NCI-H510A (cell line): ENCODE measurements around the gene DNAH14.
"Not testable (repeated sequence)": the region's sequence is repeated elsewhere in the genome, so short reads cannot be mapped to it uniquely, and the experiment has no call there.

Source experiments
- DNase-seq: peaks from one replicate; lab custom pipeline; 2025; lab: John Stamatoyannopoulos, UW

Gene DNAH14

DNA sequence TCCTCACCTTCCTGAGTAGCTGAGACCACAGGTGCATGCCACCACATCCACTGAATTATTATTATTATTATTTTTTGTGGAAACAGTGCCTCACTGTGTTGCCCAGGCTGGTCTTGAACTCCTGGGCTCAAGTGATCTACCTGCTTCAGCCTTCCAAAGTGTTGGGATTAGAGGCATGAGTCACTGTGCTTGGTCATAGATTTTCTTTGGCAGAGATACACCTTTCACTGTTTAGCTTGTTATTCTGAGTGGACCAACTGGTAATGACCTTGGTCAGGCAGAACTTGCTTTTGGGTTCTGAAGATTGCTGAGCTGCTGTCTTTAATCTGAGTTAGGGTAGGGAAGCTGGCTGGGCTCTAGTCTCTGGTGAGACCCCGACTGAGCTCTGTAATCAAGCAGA lies 66.8 kb downstream of the DNAH14 start:
- DNase-seq: no peak

DNA sequence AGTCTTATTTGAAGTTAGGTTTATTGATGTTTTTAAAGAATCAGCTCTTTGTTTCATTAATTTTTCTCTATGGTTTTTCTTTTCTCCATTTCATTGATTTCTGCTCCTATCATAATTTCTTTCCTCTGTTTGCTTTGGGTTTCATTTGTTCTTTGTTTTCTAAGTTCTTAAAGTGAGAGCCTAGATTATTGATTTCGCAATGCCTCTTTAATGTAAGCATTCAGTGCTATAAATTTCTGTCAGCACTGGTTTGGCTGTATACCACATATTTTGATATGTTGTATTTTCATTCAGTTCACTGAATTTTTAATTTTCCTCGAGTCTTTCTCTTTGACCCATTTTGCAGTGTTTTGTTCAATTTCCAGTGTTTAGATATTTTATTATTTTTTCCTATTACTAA lies 68.7 kb downstream of the DNAH14 start:
- DNase-seq: no peak

DNA sequence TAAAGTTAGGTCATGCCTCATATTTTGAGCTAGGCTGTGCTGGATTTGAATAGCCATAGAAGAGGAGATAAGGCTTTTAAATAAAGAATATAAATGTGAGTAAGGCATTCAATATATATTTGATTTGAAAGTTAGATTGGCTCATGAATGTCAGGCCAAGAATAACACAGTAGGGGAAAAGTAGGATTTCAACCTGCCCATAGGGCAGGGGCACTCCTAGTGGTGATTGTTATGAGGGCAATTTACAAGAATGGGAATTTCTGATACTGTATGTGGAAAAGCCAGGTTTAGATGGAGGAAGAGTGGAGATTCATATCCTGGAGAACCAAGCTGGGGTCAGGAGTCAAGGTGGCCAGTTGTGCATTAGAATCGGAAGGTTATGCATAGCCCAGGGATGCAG lies 74.9 kb downstream of the DNAH14 start:
- DNase-seq: no peak

DNA sequence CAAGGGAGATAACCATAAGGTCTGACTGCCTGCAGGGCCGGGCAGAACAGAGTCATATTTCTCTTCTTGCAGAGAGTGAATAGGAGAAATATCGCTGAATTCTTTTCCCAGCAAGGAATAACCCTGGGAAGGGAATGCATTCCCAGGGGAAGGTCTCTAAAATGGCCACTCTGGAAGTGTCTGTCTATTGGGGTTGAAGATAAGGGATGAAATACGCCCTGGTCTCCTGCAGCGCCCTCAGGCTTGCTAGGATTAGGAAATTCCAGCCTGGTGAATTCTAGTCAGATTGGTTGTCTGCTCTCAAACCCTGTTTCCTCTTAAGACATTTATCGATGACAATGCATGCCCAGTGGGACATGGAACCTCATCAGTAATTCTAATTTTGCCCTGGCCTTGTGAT lies 76.9 kb downstream of the DNAH14 start:
- not testable (repeated sequence) for DNase-seq

DNA sequence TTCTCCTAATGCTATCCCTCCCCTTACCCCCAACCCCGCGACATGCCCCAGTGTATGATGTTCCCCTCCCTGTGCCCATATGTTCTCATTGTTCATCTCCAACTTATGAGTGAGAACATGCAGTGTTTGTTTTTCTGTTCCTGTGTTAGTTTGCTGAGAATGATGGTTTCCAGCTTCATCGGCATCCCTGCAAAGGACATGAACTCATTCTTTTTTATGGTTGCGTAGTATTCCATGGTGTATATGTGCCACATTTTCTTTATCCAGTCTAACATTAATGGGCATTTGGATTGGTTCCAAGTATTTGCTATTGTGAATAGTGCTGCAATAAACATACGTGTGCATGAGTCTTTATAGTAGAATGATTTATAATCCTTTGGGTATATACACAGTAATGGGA lies 78.6 kb downstream of the DNAH14 start:
- not testable (repeated sequence) for DNase-seq

DNA sequence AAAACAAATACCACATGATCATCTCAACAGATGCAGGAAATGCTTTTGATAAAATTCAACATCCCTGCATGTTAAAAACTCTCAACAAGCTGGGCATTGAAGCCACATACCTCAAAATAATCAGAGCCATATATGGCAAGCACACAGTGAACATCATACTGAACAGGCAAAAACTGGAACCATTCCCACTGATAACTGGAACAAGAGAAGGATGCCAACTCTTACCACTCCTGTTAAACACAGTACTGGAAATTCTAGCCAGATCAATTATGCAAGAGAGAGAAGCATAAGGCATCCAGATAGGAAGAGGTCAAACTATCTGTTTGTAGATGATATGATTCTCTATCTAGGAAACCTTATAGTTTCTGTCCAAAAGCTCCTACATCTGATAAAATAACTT lies 91.6 kb downstream of the DNAH14 start:
- DNase-seq: no peak

DNA sequence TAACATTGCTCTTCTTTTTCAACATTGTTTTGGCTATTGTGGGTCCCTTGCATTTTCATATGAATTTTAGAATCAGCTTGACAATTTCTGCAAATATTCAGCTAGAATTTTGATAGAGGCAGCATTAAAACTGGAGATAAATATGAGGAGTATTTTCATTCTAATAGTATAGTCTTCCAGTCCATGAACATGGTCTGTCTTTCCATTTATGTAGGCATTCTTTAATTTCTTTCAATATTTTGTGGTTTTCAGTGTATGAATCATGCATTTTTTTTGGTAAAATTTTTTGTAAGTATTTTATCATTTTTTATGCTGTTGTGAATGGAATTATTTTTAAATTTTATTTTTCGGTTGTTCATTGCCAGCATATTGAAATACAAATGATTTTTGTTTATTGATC lies 97.2 kb downstream of the DNAH14 start:
- DNase-seq: no peak

DNA sequence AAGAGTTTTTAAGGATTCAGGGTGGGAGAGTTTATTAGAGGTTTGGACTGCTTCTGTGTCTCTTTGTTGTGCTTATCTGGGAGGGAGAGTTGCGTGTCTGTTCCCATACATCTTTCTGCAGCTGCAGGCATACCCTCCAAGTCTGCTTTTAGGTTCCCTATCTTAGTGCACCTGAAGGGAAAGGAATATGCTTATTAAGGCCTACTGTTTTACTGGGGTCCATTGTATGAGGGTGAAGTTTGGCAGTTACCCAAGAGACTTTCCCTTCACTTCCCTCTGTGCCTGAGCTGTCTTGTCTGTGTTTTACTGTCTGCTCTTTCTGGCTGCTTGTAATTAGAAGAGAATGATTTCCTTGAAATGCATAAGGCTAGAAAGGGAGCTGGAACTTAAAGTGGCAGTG lies 107.0 kb downstream of the DNAH14 start:
- not testable (repeated sequence) for DNase-seq

DNA sequence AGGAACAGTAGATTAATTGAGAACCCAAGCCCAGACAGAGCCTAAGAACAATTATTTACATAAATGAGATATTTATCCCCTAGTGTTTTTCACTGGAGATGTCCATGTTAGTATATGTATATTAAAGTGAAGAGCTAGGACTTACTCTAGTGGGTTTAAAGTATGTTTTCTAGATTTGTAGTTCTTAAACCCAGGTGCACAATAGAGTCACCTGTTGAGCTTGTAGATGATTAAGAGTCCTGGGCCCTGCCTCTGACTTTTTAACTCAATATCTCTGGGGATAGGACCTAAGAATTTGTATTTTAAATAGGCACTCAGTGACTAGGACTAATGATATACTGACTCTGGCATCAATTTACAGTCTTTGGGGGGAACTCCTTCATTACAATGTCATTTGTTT lies 112.8 kb downstream of the DNAH14 start:
- DNase-seq: no peak

DNA sequence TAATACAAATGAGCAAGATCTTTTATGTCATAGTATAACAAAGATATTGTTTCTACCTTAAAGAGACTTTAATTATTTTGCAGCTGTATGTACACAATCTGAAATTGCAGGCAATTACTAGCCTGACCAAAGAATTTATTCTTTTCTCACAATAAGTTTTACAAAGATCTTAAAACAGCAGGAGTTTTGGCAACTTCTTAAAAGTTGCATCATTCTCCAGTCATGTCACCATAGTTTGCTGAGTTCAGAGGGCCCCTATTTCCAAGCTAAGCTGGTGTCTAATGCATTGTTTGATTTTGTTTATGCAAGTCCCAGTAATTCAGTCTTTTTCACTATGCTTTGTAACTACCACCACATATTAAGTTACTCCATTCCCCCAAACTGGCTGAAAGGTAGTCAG lies 114.8 kb downstream of the DNAH14 start:
- DNase-seq: no peak

DNA sequence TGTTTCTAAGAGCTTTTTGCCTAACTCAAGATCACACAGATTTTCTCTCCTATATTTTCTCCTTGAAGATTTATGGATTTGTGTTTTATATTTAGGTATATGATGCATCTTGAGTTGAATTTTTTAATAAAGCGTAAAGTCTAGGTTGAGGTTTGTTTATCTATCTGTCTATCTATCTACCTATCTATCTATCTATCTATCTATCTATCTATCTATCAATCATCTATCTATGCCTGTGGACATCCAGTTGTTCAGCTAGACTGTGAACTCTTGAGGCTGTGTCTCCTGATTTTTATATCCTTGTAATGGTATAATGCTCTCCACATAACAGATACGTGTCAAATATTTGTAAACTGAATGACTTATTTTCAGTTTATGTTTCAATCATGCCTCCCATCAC lies 120.1 kb downstream of the DNAH14 start:
- DNase-seq: no peak

DNA sequence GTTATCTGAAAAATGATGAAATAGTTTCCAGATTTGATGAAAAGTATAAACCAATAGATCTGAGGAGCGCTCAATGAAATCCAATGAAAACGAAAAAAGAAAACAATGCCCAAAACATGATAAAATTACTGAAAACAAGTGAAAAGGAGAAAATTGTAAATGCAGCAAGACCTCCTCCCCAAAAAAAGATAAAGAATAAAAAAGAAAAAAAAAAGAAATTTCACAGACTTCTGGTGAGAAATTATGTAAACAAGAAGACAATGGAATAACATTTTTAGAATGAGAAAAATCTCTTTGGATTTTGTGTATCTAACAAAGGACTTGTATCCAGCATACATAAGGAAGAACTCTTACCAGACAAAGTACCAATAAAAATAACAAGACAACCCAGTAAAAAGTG lies 134.2 kb downstream of the DNAH14 start:
- no peak for DNase-seq

DNA sequence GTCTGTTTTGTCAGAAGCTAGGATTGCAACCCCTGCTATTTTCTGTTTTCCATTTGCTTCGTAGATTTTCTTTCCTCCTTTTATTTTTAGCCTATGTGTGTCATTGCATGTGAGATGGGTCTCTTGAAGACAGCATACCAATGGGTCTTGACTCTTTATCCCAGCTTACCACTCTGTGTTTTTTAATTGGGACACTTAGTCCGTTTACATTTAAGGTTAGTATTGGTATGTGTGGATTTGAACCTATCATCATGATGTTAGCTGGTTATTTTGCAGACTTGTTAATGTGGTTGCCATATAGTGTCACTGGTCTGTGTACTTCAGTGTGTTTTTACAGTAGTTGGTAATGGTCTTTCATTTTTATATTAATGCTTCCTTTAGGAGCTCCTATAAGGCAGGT lies 141.5 kb downstream of the DNAH14 start:
- DNase-seq: no peak

DNA sequence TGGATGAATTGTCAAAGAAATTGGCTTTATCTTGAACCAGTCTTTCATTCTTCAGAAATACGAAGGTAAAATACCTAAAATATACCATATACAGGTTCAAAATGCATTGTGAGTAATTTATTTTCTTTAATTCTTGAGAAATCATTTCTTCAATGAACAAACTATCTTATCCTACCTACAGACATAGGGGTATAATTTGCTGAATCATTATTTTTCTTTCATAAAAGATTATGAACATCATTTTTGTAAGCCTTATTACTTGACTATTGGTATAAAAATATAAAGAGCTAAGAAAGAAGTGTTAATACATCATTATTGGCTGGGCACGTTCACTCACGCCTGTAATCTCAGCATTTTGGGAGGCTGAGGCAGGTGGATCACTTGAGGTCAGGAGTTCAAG lies 167.7 kb downstream of the DNAH14 start:
- no peak for DNase-seq

DNA sequence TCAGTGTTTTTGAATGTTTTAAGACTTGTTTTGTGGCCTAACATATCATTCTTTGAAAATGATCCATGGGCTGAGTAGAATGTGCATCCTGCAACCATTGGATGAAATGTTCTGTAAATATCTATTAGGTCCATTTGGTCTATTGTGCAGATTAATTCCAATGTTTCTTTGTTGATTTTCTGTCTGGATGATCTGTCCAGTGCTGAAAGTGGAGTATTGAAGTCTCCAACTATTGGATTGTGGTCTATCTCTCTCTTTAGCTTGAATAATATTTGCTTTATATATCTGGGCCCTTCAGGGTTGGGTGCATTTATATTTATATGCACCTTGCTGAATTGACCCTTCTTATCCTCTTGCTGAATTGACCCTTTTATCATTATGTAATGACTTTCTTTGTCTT lies 181.5 kb downstream of the DNAH14 start:
- no peak for DNase-seq

DNA sequence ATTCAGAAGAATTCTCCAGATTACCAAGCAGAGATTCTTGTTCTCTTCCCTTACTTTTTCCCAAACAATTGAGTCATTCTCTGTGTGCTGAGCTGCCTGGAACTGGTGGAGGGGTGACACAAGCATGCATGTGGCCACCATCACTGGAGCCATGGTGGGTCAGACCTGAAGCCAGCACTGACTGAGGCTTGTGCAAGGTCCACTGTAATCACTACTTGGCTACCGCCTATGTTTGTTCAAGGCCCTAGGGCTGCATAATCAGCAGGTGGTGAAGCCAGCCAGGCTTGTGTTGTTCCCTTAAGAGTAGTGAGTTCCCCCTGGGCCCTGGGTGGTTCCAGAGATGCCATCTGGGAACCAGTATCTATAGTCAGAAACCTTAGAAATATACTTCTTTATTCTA lies 183.8 kb downstream of the DNAH14 start:
- no peak for DNase-seq

DNA sequence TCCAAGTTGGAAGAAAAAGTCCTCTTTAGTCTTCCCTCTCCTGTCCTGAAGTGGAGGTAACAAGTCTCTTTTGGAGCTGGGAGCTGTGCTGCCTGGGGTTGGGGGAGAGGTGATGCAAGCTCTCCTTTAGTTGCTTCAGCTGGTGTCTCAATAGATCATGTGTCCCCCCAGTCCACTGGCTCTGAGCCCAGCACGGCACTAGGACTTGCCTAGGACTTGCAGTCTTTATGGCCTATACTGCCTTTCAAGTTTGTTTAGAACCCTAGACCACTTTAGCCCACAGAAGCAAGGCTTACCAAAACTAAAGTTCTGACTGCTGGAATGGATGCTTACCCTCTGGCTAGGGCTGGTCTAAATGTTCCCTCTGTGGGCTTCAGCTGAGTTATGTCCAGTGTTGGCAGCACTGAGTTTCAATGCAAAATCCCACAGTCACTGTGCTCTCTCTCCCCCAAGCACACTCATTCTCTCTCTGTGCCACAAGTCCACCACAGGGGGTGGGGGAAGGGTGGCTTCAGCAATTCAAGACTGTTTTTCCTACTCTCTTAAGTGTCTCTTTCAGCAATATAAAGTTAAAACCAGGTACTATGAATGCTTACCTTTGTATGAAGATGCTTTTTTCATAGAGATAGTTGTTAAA lies 185.0 kb downstream of the DNAH14 start:
- DNase-seq: no peak

DNA sequence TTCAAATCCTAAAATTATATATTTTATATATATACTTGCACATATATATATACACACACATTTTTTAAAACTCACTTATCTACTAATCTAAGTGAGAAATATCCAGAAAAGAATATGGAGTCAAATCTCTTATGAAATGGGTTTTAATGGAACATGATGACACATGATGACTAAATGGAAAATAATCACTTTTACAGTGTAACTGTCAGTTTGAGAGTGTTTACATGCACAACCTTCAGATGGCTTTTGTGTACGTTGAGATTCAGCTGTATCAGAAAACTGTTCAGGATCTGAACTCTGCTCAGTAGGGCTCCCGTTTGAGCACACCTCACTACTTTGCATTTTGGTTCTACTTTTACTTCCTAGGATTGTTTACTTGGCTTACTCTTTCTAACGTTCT lies 189.8 kb downstream of the DNAH14 start:
- no peak for DNase-seq

DNA sequence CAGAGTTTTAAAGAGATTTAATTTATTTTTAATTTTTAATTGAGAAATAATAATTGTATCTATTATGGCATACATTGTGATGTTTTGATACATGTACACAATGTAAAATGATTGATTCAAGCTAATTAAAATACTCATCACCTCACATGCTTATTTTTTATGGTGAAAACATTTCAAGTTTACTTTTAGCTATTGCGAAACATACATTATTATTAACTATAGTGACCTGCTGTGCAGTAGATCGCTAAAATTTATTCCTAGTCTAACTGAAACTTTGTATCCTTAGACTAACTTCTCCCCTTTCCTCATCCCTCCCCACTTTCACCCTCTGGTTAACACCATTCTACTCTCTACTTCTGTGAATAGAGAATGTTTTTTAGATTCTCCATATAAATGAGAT lies 191.6 kb downstream of the DNAH14 start:
- DNase-seq: no peak

DNA sequence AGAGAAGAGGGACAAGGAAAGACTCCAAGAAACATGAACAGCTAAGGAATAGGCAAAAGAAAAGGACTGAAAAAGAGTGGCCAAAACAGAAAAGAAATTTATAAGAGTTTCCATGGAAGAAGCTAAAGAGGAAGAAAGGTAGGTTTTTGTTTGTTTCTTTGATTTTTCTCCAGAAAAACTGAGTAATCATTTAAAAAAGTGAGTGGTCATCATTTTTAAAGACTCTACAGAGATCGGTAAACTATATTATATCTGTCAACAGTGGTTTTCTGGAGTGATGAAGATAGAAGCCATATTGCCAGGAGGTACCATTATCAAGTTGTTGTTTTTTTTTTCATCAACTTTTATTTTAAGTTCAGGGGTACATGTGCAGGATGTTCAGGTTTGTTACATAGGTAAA lies 202.4 kb downstream of the DNAH14 start:
- no peak for DNase-seq

DNA sequence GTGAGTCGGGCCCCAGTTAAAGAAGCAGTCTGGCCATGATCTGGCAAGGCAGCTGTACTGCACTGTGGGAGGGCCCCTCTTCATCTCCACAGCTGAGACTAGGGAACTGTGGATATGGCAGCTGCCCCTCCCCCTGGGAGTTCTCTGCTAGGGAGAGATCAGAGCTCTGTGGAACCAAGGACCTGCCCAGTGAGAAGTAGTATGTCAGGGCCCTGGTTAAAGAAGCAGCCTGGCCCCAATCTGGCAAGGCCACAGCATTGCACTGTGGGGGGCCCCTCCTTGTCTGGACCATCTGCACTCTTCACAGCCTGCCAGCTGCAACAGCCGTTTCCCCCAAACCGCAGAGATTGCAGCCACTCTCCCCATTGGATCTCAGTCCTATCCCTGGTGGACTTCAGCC lies 208.5 kb downstream of the DNAH14 start:
- no peak for DNase-seq

DNA sequence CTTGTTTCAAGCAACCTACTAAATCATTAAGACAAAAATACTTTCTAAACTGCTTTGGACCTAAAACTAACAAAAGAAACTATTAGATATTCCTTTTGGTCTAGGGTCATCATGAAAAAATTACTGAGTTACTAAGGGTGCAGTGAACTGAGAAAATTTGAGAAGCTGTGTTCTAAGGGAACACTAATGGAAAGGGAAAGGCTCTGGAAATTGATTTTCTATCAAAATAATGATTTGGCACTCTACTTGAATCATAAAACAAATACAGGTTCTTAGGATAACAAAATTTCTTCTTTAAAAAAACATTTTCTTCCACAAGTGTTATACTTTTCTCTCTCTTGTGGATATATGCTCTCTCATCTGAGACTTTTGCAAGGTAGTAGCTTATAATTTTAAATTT lies 213.5 kb downstream of the DNAH14 start:
- DNase-seq: no peak

DNA sequence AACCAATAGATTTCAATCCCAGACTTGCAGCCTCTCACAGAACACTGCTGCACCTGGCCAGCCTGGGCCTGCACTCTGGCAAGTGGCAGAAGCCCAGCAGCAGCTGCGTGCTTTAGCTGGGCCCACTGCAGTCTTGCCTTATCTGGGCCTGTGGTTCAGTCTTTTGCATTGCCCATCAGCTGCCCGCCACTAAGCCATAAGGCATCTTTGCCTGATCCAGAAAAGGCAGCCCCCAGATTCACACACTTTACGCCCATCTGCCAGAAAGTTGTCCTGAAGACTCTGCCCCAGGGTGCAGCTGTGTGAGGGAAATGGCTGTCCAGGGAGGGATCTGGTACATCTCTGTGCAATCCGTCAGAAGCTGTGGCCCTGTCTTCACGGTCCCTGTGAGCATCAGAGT lies 217.0 kb downstream of the DNAH14 start:
- no peak for DNase-seq

DNA sequence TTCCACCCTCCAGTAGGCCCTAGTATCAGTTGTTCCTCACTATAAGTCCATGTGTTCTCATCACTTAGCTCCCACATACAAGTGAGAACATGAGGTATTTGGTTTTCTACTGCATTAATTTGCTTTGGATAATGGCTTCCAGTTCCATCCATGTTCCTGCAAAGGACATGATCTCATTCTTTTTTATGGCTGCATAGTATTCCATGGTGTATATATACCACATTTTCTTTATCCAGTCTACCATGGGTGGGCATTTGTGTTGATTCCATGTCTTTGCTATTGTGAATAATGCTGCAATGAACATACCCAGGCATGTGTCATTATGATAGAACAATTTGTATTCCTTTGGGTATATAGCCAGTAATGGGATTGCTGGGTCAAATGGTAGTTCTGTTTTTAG lies 218.3 kb downstream of the DNAH14 start:
- not testable (repeated sequence) for DNase-seq

DNA sequence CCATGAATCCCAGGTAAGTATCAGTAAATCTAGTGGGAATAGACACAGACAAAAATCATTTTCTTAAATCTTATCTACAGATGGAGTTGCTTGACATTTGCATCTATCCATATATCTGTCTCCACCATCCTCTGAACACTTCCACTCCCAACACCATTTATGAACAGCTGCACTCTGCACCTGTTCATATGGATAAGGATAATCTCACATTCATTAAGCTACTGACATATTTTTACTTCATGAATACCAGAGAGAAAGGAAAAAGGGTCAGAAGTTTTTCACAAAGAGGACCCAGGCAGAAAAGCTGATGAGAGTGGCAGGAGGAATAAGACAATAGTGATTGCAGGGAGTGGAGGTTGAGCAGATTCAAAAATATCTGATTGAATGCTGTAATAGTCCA lies 222.6 kb downstream of the DNAH14 start:
- no peak for DNase-seq
